ENCODE results near the gene GRIN2B.

GRIN2B gene

DNA sequence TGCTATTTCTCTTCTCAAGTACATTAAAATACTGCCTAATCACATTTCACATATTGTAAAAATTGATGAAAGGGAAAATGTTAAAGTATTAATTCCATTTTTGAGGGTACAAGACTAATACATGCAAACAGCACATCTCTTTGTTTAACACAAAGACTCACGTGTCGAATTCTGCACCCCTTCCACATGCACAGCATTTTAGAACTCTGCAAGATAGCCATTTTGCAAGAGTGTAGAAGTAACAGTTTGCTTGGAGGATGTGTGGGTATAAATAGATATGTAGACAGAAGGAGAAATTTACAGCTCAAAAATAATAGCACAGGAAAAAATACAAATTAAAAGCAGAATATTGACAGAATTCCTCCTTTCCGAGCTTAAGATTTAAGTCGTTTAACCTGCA is 2.5 kb downstream of the GRIN2B start:
- H3K9me3 ChIP-seq (ENCODE audit: control insufficient read depth, insufficient read depth, low read depth, low read length), result no peaks in the 10 kb centered on the region
- CTCF ChIA-PET, result no interaction called here
- H3K27ac ChIP-seq (ENCODE audit: extremely low read depth, low read depth, low read length), result no peak overlapping the region
- TF ChIP-seq EGR2 (tag by site-specific recombination; IDR thresholded peaks at IDR 0.05; ENCODE audit: low read depth), result no peak
- TF ChIP-seq ZNF175 (tag by site-specific recombination; IDR thresholded peaks at IDR 0.05), result no peak
- TF ChIP-seq ZFHX2 (tag by site-specific recombination; conservative IDR thresholded peaks at IDR 0.05), result no peak
- no peak for TF ChIP-seq HOXC10 (CRISPR knock-in tag; IDR thresholded peaks at IDR 0.05)
- TF ChIP-seq ZBTB21 (tag by site-specific recombination; IDR thresholded peaks at IDR 0.05), result no peak
- no peak for TF ChIP-seq PRDM2 (tag by site-specific recombination; IDR thresholded peaks at IDR 0.05; ENCODE audit: borderline replicate concordance)
- TF ChIP-seq, protein P1, sequence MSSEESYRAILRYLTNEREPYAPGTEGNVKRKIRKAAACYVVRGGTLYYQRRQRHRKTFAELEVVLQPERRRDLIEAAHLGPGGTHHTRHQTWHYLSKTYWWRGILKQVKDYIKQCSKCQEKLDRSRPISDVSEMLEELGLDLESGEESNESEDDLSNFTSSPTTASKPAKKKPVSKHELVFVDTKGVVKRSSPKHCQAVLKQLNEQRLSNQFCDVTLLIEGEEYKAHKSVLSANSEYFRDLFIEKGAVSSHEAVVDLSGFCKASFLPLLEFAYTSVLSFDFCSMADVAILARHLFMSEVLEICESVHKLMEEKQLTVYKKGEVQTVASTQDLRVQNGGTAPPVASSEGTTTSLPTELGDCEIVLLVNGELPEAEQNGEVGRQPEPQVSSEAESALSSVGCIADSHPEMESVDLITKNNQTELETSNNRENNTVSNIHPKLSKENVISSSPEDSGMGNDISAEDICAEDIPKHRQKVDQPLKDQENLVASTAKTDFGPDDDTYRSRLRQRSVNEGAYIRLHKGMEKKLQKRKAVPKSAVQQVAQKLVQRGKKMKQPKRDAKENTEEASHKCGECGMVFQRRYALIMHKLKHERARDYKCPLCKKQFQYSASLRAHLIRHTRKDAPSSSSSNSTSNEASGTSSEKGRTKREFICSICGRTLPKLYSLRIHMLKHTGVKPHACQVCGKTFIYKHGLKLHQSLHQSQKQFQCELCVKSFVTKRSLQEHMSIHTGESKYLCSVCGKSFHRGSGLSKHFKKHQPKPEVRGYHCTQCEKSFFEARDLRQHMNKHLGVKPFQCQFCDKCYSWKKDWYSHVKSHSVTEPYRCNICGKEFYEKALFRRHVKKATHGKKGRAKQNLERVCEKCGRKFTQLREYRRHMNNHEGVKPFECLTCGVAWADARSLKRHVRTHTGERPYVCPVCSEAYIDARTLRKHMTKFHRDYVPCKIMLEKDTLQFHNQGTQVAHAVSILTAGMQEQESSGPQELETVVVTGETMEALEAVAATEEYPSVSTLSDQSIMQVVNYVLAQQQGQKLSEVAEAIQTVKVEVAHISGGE (tag by site-specific recombination; conservative IDR thresholded peaks at IDR 0.05; ENCODE audit: low read depth), result no peak
- TF ChIP-seq ZNF341 (tag by site-specific recombination; IDR thresholded peaks at IDR 0.05; ENCODE audit: low read depth), result no peak
- no peak for TF ChIP-seq ZNF221 (tag by site-specific recombination; IDR thresholded peaks at IDR 0.05; ENCODE audit: borderline replicate concordance)
- TF ChIP-seq ZSCAN23 (tag by site-specific recombination; IDR thresholded peaks at IDR 0.05), result no peak
- no peak for TF ChIP-seq FEZF1 (tag by site-specific recombination; IDR thresholded peaks at IDR 0.05)
- no peak overlapping the region for H3K4me3 ChIP-seq (ENCODE audit: low read depth, low read length)
- POLR2A ChIA-PET, result no interaction called here
- H3K36me3 ChIP-seq (ENCODE audit: control insufficient read depth in 2 of 2, insufficient read depth in 1 of 2, low read length in 2 of 2), result no peaks in the 10 kb centered on the region
- no peaks in the 10 kb centered on the region for H3K4me1 ChIP-seq (ENCODE audit: control insufficient read depth, insufficient read depth, low read length)

- POLR2A ChIA-PET, result no interaction called here
- TF ChIP-seq, protein P2, sequence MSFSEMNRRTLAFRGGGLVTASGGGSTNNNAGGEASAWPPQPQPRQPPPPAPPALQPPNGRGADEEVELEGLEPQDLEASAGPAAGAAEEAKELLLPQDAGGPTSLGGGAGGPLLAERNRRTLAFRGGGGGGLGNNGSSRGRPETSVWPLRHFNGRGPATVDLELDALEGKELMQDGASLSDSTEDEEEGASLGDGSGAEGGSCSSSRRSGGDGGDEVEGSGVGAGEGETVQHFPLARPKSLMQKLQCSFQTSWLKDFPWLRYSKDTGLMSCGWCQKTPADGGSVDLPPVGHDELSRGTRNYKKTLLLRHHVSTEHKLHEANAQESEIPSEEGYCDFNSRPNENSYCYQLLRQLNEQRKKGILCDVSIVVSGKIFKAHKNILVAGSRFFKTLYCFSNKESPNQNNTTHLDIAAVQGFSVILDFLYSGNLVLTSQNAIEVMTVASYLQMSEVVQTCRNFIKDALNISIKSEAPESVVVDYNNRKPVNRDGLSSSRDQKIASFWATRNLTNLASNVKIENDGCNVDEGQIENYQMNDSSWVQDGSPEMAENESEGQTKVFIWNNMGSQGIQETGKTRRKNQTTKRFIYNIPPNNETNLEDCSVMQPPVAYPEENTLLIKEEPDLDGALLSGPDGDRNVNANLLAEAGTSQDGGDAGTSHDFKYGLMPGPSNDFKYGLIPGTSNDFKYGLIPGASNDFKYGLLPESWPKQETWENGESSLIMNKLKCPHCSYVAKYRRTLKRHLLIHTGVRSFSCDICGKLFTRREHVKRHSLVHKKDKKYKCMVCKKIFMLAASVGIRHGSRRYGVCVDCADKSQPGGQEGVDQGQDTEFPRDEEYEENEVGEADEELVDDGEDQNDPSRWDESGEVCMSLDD (tag by site-specific recombination; IDR thresholded peaks at IDR 0.05), result no peak
- TF ChIP-seq ZNF670 (tag by site-specific recombination; IDR thresholded peaks at IDR 0.05; ENCODE audit: low read depth) (no peak), ZNF501 (tag by site-specific recombination; IDR thresholded peaks at IDR 0.05) (no peak), ZNF302 (tag by site-specific recombination; IDR thresholded peaks at IDR 0.05; ENCODE audit: low read depth) (no peak), ZNF692 (tag by site-specific recombination; IDR thresholded peaks at IDR 0.05) (no peak), BCL11A (tag by site-specific recombination; IDR thresholded peaks at IDR 0.05; ENCODE audit: low read depth) (no peak), ZNF221 (tag by site-specific recombination; IDR thresholded peaks at IDR 0.05; ENCODE audit: borderline replicate concordance) (no peak), ZBTB1 (tag by site-specific recombination; IDR thresholded peaks at IDR 0.05) (no peak), ZNF707 (tag by site-specific recombination; IDR thresholded peaks at IDR 0.05) (no peak), ZNF175 (tag by site-specific recombination; IDR thresholded peaks at IDR 0.05) (no peak), ZNF677 (tag by site-specific recombination; IDR thresholded peaks at IDR 0.05) (no peak), KLF10 (tag by site-specific recombination; IDR thresholded peaks at IDR 0.05) (no peak)
- Histone ChIP-seq H3K27ac (ENCODE audit: extremely low read depth, low read depth, low read length) (no peak overlapping the region), H3K4me1 (ENCODE audit: control insufficient read depth, insufficient read depth, low read length) (no peaks in the 10 kb centered on the region), H3K36me3 (ENCODE audit: control insufficient read depth in 2 of 2, insufficient read depth in 1 of 2, low read length in 2 of 2) (no peaks in the 10 kb centered on the region), H3K9me3 (ENCODE audit: control insufficient read depth, insufficient read depth, low read depth, low read length) (no peaks in the 10 kb centered on the region), H3K4me3 (ENCODE audit: low read depth, low read length) (no peak overlapping the region)
- CTCF ChIA-PET, result interaction anchor here (0.6 to 1.1 kb wide), 4 partner anchors 14 to 973 kb away, joined by 3 to 6 read pairs (median 3); no protein-coding TSS in a partner anchor
These were observed 4.5 kb downstream of the GRIN2B start for GRCh38 chr12:13976880-13977279.
